ENCODE data around the gene USE1.

DNA sequence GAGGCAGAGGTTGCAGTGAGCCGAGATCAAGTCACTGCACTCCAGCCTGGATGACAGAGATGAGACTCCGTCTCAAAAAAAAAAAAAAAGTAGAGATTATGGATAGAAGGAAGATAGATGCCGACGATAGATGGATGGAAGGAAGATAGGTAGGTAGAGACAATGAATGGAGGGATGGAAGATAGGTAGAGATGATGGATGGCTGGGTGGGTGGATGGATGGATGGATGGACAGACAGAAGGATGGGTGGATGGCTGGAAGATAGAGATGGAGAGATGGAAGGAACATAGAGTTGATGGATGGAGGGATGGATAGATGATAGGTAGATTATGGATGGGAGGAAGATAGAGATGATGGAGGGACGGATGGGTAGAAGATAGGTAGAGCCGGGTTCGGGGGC, 18.5 kb upstream of the USE1 start:
- TF ChIP-seq, protein P1, sequence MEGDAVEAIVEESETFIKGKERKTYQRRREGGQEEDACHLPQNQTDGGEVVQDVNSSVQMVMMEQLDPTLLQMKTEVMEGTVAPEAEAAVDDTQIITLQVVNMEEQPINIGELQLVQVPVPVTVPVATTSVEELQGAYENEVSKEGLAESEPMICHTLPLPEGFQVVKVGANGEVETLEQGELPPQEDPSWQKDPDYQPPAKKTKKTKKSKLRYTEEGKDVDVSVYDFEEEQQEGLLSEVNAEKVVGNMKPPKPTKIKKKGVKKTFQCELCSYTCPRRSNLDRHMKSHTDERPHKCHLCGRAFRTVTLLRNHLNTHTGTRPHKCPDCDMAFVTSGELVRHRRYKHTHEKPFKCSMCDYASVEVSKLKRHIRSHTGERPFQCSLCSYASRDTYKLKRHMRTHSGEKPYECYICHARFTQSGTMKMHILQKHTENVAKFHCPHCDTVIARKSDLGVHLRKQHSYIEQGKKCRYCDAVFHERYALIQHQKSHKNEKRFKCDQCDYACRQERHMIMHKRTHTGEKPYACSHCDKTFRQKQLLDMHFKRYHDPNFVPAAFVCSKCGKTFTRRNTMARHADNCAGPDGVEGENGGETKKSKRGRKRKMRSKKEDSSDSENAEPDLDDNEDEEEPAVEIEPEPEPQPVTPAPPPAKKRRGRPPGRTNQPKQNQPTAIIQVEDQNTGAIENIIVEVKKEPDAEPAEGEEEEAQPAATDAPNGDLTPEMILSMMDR (IDR thresholded peaks at IDR 0.05; ENCODE audit: low read length) = no peak
- no peak for TF ChIP-seq EZH2 (optimal IDR thresholded peaks at IDR 0.05; ENCODE audit: low read depth, low read length)
- TF ChIP-seq EZH2phosphoT487 (IDR thresholded peaks at IDR 0.05; ENCODE audit: low read length) = no peak

Measured in MM.1S (cell line).